ENCODE measurements around the gene NFATC4. TPM values are rescaled to one million over a fixed set of nuclear protein-coding genes. Genes with fewer than 3 reads are reported as not detected.

NFATC4 gene
- total RNA-seq, 1 donor from 2014 or later = 44.3 TPM

DNA sequence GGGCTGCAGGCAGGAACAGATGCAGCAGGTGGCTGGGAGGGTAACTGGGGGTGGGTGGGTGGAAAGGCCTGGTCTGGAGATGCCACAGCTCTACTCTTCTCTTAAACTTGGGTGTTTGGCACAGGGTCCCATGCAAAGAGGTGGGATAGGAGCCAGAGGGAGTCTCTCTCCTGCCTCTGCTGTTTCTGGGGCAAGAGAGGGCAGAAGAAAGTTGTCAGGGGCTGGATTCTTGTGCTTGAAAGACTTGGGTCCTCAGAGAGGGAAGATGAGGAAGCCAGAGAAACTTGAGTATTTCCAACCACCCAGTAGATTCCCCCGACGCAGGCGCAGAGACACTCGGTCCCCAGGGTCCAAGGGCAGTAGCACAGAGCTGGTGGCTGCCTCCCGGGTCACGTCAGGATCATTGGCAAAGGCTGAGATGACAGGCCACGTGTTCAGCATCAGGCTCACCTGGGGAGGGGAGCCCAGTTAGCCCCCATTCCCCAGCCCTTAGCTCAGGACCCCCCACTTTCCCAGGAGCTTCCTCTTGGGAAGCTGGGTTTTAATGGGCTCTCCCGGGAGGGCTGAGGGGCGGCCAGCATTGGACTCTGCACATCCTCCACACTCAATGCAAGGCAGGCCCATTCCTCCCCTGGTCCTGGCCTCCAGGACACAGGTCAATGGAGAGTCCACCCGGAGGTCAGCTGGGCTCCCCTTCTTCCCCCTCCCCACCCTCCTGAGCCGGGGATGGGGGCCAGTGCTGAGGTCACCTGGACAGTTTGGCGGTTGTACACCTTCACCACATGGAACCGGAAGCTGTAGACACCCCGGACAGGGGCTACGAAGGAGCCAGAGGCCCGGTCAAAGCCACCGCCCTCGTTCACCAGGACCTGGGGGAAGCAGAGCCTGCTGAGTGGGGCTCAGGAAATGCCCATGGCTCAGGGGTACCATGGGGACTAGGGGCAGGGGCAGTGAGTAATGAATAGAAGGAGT lies 59.8 kb downstream of the NFATC4 start:
- Mint-ChIP-seq H3K36me3 (ENCODE audit: low read depth) (peaks cover under 1% of the 10 kb centered on the region), H3K4me1 (peaks cover 18% of the 10 kb centered on the region), H3K27me3 (ENCODE audit: low read depth) (peaks cover 7% of the 10 kb centered on the region), H3K4me3 (no peak overlapping the region), H3K9me3 (no peaks in the 10 kb centered on the region), H3K27ac (ENCODE audit: unreplicated experiment) (no peak overlapping the region)
- TF ChIP-seq CTCF (conservative IDR thresholded peaks at IDR 0.05) = no peak
- DNase-seq (ENCODE audit: low read depth, low spot score) = no peak

- H3K4me3 Mint-ChIP-seq = peak overlapping the region; percentile 79
- no peaks in the 10 kb centered on the region for H3K9me3 Mint-ChIP-seq
- no peak for TF ChIP-seq CTCF (conservative IDR thresholded peaks at IDR 0.05)
- H3K27me3 Mint-ChIP-seq (ENCODE audit: low read depth) = peaks cover 7% of the 10 kb centered on the region
- H3K27ac Mint-ChIP-seq (ENCODE audit: unreplicated experiment) = no peak overlapping the region
- peaks cover 18% of the 10 kb centered on the region for H3K4me1 Mint-ChIP-seq
- H3K36me3 Mint-ChIP-seq (ENCODE audit: low read depth) = peaks cover 3% of the 10 kb centered on the region
- no peak for DNase-seq (ENCODE audit: low read depth, low spot score)
These were observed 60.8 kb downstream of the NFATC4 start for GRCh38 chr14:24428628-24429394.

Other genes with a start within 250 kb of the NFATC4 start
- gene FITM1, start 237.5 kb upstream of the NFATC4 start, total RNA-seq = 0.42 and 0.66 TPM in 2 replicates
- 81.4 and 88.5 TPM in 2 replicates for gene PSME1, start 232.0 kb upstream of the NFATC4 start, total RNA-seq
- gene EMC9, start 226.6 kb upstream of the NFATC4 start, total RNA-seq = 28.3 and 30.3 TPM in 2 replicates
- 125 and 131 TPM in 2 replicates for gene PSME2, start 221.6 kb upstream of the NFATC4 start, total RNA-seq
- gene RNF31, start 220.7 kb upstream of the NFATC4 start, total RNA-seq = 65.5 and 82.2 TPM in 2 replicates
- 22.9 and 23.0 TPM in 2 replicates for gene IRF9, start 206.9 kb upstream of the NFATC4 start, total RNA-seq
- 160 and 163 TPM in 2 replicates for gene REC8, start 196.1 kb upstream of the NFATC4 start, total RNA-seq
- 88.3 and 88.7 TPM in 2 replicates for gene IPO4, start 179.4 kb upstream of the NFATC4 start, total RNA-seq
- gene TM9SF1, start 172.7 kb upstream of the NFATC4 start, total RNA-seq = 45.6 and 47.4 TPM in 2 replicates
- gene TSSK4, start 162.5 kb upstream of the NFATC4 start, total RNA-seq = 0.47 and 0.48 TPM in 2 replicates
- 42.2 and 44.7 TPM in 2 replicates for gene CHMP4A, start 154.7 kb upstream of the NFATC4 start, total RNA-seq
- gene MDP1, start 152.1 kb upstream of the NFATC4 start, total RNA-seq = 19.0 and 25.9 TPM in 2 replicates
- 191 and 208 TPM in 2 replicates for gene NEDD8, start 135.8 kb upstream of the NFATC4 start, total RNA-seq
- gene GMPR2, start 135.3 kb upstream of the NFATC4 start, total RNA-seq = 64.0 and 66.2 TPM in 2 replicates
- gene TINF2, start 125.6 kb upstream of the NFATC4 start, total RNA-seq = 63.4 and 66.7 TPM in 2 replicates
- 4.5 and 6.4 TPM in 2 replicates for gene TGM1, start 105.0 kb upstream of the NFATC4 start, total RNA-seq
- 22.8 and 25.4 TPM in 2 replicates for gene RABGGTA, start 96.6 kb upstream of the NFATC4 start, total RNA-seq
- 17.2 and 19.1 TPM in 2 replicates for gene DHRS1, start 68.4 kb upstream of the NFATC4 start, total RNA-seq
- 34.5 and 34.8 TPM in 2 replicates for gene NOP9, start 68.3 kb upstream of the NFATC4 start, total RNA-seq
- not detected in 2 replicates for gene CIDEB, start 60.2 kb upstream of the NFATC4 start, total RNA-seq
- 7.9 and 9.4 TPM in 2 replicates for gene LTB4R2, start 58.0 kb upstream of the NFATC4 start, total RNA-seq
- 4.7 and 5.3 TPM in 2 replicates for gene LTB4R, start 56.7 kb upstream of the NFATC4 start, total RNA-seq
- gene ADCY4, start 33.1 kb upstream of the NFATC4 start, total RNA-seq = 0.49 TPM in 1 of 2 replicates, not detected in the other
- gene RIPK3, start 28.2 kb upstream of the NFATC4 start, total RNA-seq = not detected in 2 replicates
- 10.3 and 10.4 TPM in 2 replicates for gene NYNRIN, start 30.8 kb downstream of the NFATC4 start, total RNA-seq
- gene CBLN3, start 61.5 kb downstream of the NFATC4 start, total RNA-seq = 0.86 and 1.0 TPM in 2 replicates
- 49.3 and 52.3 TPM in 2 replicates for gene KHNYN, start 61.8 kb downstream of the NFATC4 start, total RNA-seq
- 64.6 and 76.7 TPM in 2 replicates for gene SDR39U1, start 74.6 kb downstream of the NFATC4 start, total RNA-seq
- not detected in 2 replicates for gene CMA1, start 140.1 kb downstream of the NFATC4 start, total RNA-seq
- not detected in 2 replicates for gene CTSG, start 208.1 kb downstream of the NFATC4 start, total RNA-seq
- not detected in 2 replicates for gene GZMH, start 241.5 kb downstream of the NFATC4 start, total RNA-seq

Data from neural crest cell (in vitro differentiated cells).